ENCODE measurements around the gene E2F4. TPM values are rescaled to one million over a fixed set of nuclear protein-coding genes. Genes with fewer than 3 reads are reported as not detected.
A peak's percentile ranks its signal among the peaks of the same experiment; 100 is the strongest.

Gene E2F4
- total and polyA plus RNA-seq, 2 of the 13 experiments (the other 11 are each of a cell fraction or from before 2014, with no cell fraction given), result 84.8 to 91.2 TPM

DNA sequence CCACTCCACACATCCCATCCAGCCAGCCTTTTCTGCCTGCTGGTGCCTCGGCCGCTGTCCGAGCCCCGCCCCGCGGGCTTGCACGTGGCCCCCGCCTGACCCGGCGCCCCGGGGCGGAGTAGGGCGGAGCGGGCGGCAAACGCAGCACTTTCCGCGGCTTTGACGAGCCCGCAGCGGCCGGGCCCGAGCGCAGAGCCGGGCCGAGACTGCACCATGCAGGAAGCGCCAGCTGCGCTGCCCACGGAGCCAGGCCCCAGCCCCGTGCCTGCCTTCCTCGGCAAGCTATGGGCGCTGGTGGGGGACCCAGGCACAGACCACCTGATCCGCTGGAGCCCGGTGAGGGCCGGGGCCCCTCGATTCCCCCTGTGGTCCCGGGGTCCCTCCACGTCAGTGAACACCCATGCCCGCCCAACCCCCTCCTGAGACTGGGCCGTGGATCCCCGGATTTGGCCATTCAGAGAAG lies 27.3 kb upstream of the E2F4 start, which contains the start of gene HSF4 (continued):
- TF ChIP-seq CREM (IDR thresholded peaks at IDR 0.05) (no peak), CREM (CRISPR knock-in tag; IDR thresholded peaks at IDR 0.05) (no peak), REL (CRISPR knock-in tag; conservative IDR thresholded peaks at IDR 0.05) (0 out of 2 replicates have a peak, but pooled peaks have one; percentile 70), SAFB2 (CRISPR knock-in tag; IDR thresholded peaks at IDR 0.05; ENCODE audit: borderline replicate concordance, low read depth) (peak; percentile 97), WIZ (CRISPR knock-in tag; IDR thresholded peaks at IDR 0.05) (no peak), AGO2 (optimal IDR thresholded peaks at IDR 0.05; ENCODE audit: low read depth, low read length) (peak; percentile 54), ZNF619 (CRISPR knock-in tag; IDR thresholded peaks at IDR 0.05) (no peak), ZKSCAN8 (CRISPR knock-in tag; IDR thresholded peaks at IDR 0.05; ENCODE audit: borderline replicate concordance) (peak; percentile 69; the same call in 1 of the 2 replicates), DNMT1 (CRISPR knock-in tag; IDR thresholded peaks at IDR 0.05) (0 out of 2 replicates have a peak, but pooled peaks have one; percentile 45), MAZ (IDR thresholded peaks at IDR 0.05; ENCODE audit: borderline replicate concordance, low read depth, low read length) (peak; percentile 61; the same call in 1 of the 2 replicates), MAZ (CRISPR knock-in tag; IDR thresholded peaks at IDR 0.05; ENCODE audit: low read depth) (peak; percentile 90), HIVEP1 (CRISPR knock-in tag; IDR thresholded peaks at IDR 0.05) (no peak; the same call in 1 of the 2 replicates), JUN (CRISPR knock-in tag; IDR thresholded peaks at IDR 0.05) (0 out of 2 replicates have a peak, but pooled peaks have one; percentile 71), ZNF713 (CRISPR knock-in tag; IDR thresholded peaks at IDR 0.05) (peak; percentile 75; the same call in 1 of the 2 replicates), FOXP1 (IDR thresholded peaks at IDR 0.05) (no peak), FOXP1 (CRISPR knock-in tag; IDR thresholded peaks at IDR 0.05) (peak; percentile 46; the same call in 1 of the 2 replicates), ZNF850 (CRISPR knock-in tag; conservative IDR thresholded peaks at IDR 0.05) (no peak), ATF1 (CRISPR knock-in tag; IDR thresholded peaks at IDR 0.05) (no peak), RFX3 (CRISPR knock-in tag; IDR thresholded peaks at IDR 0.05) (no peak), ZNF432 (CRISPR knock-in tag; IDR thresholded peaks at IDR 0.05; ENCODE audit: borderline replicate concordance) (no peak), ZNF431 (CRISPR knock-in tag; IDR thresholded peaks at IDR 0.05; ENCODE audit: borderline replicate concordance, low read depth) (peak; percentile 90), ZNF331 (CRISPR knock-in tag; IDR thresholded peaks at IDR 0.05) (peak; percentile 95), NFYC (CRISPR knock-in tag; IDR thresholded peaks at IDR 0.05) (peak; percentile 42), ZNF709 (CRISPR knock-in tag; IDR thresholded peaks at IDR 0.05) (no peak; the same call in 1 of the 2 replicates), ZNF772 (CRISPR knock-in tag; IDR thresholded peaks at IDR 0.05) (no peak; the same call in 1 of the 2 replicates), STAG1 (CRISPR knock-in tag; IDR thresholded peaks at IDR 0.05) (no peak)
- TF ChIP-seq, protein P1, sequence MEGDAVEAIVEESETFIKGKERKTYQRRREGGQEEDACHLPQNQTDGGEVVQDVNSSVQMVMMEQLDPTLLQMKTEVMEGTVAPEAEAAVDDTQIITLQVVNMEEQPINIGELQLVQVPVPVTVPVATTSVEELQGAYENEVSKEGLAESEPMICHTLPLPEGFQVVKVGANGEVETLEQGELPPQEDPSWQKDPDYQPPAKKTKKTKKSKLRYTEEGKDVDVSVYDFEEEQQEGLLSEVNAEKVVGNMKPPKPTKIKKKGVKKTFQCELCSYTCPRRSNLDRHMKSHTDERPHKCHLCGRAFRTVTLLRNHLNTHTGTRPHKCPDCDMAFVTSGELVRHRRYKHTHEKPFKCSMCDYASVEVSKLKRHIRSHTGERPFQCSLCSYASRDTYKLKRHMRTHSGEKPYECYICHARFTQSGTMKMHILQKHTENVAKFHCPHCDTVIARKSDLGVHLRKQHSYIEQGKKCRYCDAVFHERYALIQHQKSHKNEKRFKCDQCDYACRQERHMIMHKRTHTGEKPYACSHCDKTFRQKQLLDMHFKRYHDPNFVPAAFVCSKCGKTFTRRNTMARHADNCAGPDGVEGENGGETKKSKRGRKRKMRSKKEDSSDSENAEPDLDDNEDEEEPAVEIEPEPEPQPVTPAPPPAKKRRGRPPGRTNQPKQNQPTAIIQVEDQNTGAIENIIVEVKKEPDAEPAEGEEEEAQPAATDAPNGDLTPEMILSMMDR (CRISPR knock-in tag; IDR thresholded peaks at IDR 0.05), result peak; percentile 28; the same call in 1 of the 2 replicates
- TF ChIP-seq, protein P2, sequence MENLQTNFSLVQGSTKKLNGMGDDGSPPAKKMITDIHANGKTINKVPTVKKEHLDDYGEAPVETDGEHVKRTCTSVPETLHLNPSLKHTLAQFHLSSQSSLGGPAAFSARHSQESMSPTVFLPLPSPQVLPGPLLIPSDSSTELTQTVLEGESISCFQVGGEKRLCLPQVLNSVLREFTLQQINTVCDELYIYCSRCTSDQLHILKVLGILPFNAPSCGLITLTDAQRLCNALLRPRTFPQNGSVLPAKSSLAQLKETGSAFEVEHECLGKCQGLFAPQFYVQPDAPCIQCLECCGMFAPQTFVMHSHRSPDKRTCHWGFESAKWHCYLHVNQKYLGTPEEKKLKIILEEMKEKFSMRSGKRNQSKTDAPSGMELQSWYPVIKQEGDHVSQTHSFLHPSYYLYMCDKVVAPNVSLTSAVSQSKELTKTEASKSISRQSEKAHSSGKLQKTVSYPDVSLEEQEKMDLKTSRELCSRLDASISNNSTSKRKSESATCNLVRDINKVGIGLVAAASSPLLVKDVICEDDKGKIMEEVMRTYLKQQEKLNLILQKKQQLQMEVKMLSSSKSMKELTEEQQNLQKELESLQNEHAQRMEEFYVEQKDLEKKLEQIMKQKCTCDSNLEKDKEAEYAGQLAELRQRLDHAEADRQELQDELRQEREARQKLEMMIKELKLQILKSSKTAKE (CRISPR knock-in tag; IDR thresholded peaks at IDR 0.05; ENCODE audit: borderline replicate concordance), result peak; percentile 87
- TF ChIP-seq, protein P3, sequence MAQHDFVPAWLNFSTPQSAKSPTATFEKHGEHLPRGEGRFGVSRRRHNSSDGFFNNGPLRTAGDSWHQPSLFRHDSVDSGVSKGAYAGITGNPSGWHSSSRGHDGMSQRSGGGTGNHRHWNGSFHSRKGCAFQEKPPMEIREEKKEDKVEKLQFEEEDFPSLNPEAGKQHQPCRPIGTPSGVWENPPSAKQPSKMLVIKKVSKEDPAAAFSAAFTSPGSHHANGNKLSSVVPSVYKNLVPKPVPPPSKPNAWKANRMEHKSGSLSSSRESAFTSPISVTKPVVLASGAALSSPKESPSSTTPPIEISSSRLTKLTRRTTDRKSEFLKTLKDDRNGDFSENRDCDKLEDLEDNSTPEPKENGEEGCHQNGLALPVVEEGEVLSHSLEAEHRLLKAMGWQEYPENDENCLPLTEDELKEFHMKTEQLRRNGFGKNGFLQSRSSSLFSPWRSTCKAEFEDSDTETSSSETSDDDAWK (CRISPR knock-in tag; IDR thresholded peaks at IDR 0.05), result no peak
